ENCODE data around the gene ZDBF2. TPM values are rescaled to one million over a fixed set of nuclear protein-coding genes. Genes with fewer than 3 reads are reported as not detected.

ZDBF2 gene
- total RNA-seq, 4 donors from 2014 or later, result 10.6 to 14.0 (median 12.1) TPM

DNA sequence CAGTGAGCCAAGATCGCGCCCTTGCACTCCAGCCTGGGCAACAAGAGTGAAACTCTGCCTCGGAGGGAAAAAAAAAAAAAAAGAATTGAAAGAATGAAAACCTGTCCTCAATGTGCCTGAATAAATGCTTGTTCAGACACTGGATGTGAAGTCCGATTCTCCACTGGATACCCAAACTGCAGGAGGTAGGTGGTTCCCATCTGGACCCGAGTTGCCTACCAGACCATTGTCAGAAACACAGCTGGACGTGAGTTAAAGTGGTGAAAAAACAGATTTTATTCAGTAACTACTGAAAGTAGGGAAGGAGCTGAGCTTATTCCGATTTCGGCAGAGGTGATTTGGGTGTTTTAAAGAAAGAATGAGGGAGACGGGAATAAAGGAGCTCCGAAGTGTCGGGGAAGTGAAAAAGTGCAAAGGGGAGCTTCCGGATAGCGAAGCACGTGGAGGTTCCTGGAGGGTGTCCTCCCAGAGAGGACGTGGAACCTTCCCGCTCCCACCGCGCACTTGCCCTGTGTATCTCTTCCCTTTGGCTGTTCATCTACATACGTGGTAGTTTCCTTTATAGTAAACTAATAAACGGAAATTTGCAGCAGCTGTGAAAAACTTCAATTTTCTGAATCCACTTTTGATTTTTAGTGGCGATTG is 10.4 kb upstream of the ZDBF2 start:
- Histone ChIP-seq H3K9me3 (no peaks in the 10 kb centered on the region), H3K4me1 (no peaks in the 10 kb centered on the region), H3K27ac (replicated peaks in 1 of 4) (no peak overlapping the region), H3K27me3 (peaks cover 0 to 100% (median 46%) of the 10 kb centered on the region in 4 donors), H3K4me3 (no peak overlapping the region), H3K36me3 (no peaks in the 10 kb centered on the region)
- intact Hi-C loops (cut with DNase I), result loop anchor here (10.0 kb wide), 1 partner anchor 99 kb away; no protein-coding TSS in a partner anchor
- WGBS, result 59% methylated on average over 21 of the region's 21 CpGs
- no peak for DNase-seq (ENCODE audit: extremely low spot score)
- TF ChIP-seq EP300 (IDR thresholded peaks at IDR 0.05), result no peak
- TF ChIP-seq, protein P1, sequence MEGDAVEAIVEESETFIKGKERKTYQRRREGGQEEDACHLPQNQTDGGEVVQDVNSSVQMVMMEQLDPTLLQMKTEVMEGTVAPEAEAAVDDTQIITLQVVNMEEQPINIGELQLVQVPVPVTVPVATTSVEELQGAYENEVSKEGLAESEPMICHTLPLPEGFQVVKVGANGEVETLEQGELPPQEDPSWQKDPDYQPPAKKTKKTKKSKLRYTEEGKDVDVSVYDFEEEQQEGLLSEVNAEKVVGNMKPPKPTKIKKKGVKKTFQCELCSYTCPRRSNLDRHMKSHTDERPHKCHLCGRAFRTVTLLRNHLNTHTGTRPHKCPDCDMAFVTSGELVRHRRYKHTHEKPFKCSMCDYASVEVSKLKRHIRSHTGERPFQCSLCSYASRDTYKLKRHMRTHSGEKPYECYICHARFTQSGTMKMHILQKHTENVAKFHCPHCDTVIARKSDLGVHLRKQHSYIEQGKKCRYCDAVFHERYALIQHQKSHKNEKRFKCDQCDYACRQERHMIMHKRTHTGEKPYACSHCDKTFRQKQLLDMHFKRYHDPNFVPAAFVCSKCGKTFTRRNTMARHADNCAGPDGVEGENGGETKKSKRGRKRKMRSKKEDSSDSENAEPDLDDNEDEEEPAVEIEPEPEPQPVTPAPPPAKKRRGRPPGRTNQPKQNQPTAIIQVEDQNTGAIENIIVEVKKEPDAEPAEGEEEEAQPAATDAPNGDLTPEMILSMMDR (IDR thresholded peaks at IDR 0.05), result no peak
- no peak for TF ChIP-seq POLR2AphosphoS5 (IDR thresholded peaks at IDR 0.05)
- no peak for TF ChIP-seq POLR2A (IDR thresholded peaks at IDR 0.05; ENCODE audit: low read depth)

GRCh38 chr2:206266130-206267125 is 8.0 kb upstream of the ZDBF2 start:
- H3K9me3 ChIP-seq, result no peaks in the 10 kb centered on the region
- DNase-seq (ENCODE audit: extremely low spot score), result no peak
- no peak overlapping the region for H3K27ac ChIP-seq (replicated peaks in 1 of 4)
- intact Hi-C loops (cut with DNase I), result loop anchor here (10.0 kb wide), 1 partner anchor 102 kb away; no protein-coding TSS in a partner anchor
- H3K27me3 ChIP-seq, result peaks cover 0 to 99% (median 45%) of the 10 kb centered on the region in 4 donors
- H3K36me3 ChIP-seq, result no peaks in the 10 kb centered on the region
- H3K4me1 ChIP-seq, result no peaks in the 10 kb centered on the region
- H3K4me3 ChIP-seq, result no peak overlapping the region
- WGBS, result 38% methylated on average over 10 of the region's 10 CpGs
- TF ChIP-seq, protein P1 (IDR thresholded peaks at IDR 0.05), result no peak
- TF ChIP-seq EP300 (IDR thresholded peaks at IDR 0.05), result no peak
- no peak for TF ChIP-seq POLR2AphosphoS5 (IDR thresholded peaks at IDR 0.05)
- no peak for TF ChIP-seq POLR2A (IDR thresholded peaks at IDR 0.05; ENCODE audit: low read depth)

- Histone ChIP-seq H3K4me1 (no peaks in the 10 kb centered on the region), H3K4me3 (no peak overlapping the region), H3K36me3 (no peaks in the 10 kb centered on the region), H3K27me3 (peaks cover 0 to 99% (median 40%) of the 10 kb centered on the region in 4 donors), H3K9me3 (no peaks in the 10 kb centered on the region), H3K27ac (replicated peaks in 1 of 4) (no peak overlapping the region)
- 46% methylated on average over 5 of the region's 5 CpGs for WGBS
- intact Hi-C loops (cut with DNase I), result loop anchor here (10.0 kb wide), 1 partner anchor 103 kb away; no protein-coding TSS in a partner anchor
- DNase-seq (ENCODE audit: extremely low spot score), result no peak
- TF ChIP-seq EP300 (IDR thresholded peaks at IDR 0.05) (no peak), POLR2AphosphoS5 (IDR thresholded peaks at IDR 0.05) (no peak), POLR2A (IDR thresholded peaks at IDR 0.05; ENCODE audit: low read depth) (no peak)
- TF ChIP-seq, protein P1 (IDR thresholded peaks at IDR 0.05), result no peak
These were observed 6.9 kb upstream of the ZDBF2 start for GRCh38 chr2:206267567-206267966.

DNA sequence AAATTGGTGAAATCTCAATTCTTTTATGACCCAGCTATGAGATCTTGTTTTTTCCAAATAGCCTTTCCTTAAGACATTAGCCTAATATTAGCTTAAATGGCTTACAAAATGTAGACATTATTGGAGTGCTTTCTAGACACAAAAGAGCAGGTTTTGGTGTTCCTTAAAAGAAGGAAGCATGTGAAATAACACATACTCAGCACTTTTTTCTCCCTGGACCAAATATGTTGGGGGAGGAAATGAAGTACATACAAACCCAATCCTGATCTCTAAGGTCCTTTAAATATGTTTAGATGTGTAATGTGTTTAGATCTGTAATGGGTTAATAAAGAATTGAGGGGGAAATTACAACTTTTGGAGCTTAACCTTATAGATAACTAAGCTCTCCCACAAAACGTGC is 3.4 kb upstream of the ZDBF2 start:
- Histone ChIP-seq H3K4me3 (no peak overlapping the region), H3K9me3 (no peaks in the 10 kb centered on the region), H3K27ac (replicated peaks in 1 of 4) (no peak overlapping the region), H3K4me1 (peaks cover 0 to 19% (median 14%) of the 10 kb centered on the region in 4 donors), H3K36me3 (no peaks in the 10 kb centered on the region), H3K27me3 (peaks cover 0 to 97% (median 26%) of the 10 kb centered on the region in 4 donors)
- WGBS, result 50% methylated on average over 1 of the region's 1 CpG
- intact Hi-C loops (cut with DNase I), result no loop called here
- DNase-seq (ENCODE audit: extremely low spot score), result no peak
- TF ChIP-seq, protein P1 (IDR thresholded peaks at IDR 0.05), result no peak
- TF ChIP-seq POLR2A (IDR thresholded peaks at IDR 0.05; ENCODE audit: low read depth) (no peak), EP300 (IDR thresholded peaks at IDR 0.05) (no peak), POLR2AphosphoS5 (IDR thresholded peaks at IDR 0.05) (no peak)

All from esophagus muscularis mucosa (tissue), 4 donors.